Activated T-cell treated with anti-CD3 and anti-CD28 coated beads for 48 hours (primary cell): Measurements from ENCODE around the gene PCA3.

Experiments
- DNase-seq: peaks from one replicate; pipeline ENCODE4 v3.0.0-alpha.2; 2020; ENCODE audit warnings: low read depth

The PCA3 gene

GRCh38 chr9:76827296-76828080 lies 63.2 kb downstream of the PCA3 start:
- no peak for DNase-seq

- no peak for DNase-seq
Measured at GRCh38 chr9:76828447-76828846, 64.2 kb downstream of the PCA3 start.

GRCh38 chr9:76835571-76836283 lies 71.5 kb downstream of the PCA3 start:
- DNase-seq, result no peak
